Esophagus mucosa (tissue), 1 donor: ENCODE measurements around the gene KCNJ6. TPM values are rescaled to one million over a fixed set of nuclear protein-coding genes. Genes with fewer than 3 reads are reported as not detected.
A peak's percentile ranks its signal among the peaks of the same experiment; 100 is the strongest.
"Not testable (repeated sequence)": the region's sequence is repeated elsewhere in the genome, so short reads cannot be mapped to it uniquely, and the experiment has no call there.

Experiments
- ATAC-seq: fragments of 200-7000 bp; cut with Tn5 transposase; one replicate; pipeline ENCODE4 v1.9.1; 2020
- total RNA-seq: library from RNA; stranded (reverse); gene quantifications from one replicate; pipeline ENCODE4 v1.2.4, GENCODE V29; 2023
- donor health status: DM: yes; HTN: yes; CAD: no.

The KCNJ6 gene
- total RNA-seq, 1 donor from 2014 or later: not detected

DNA sequence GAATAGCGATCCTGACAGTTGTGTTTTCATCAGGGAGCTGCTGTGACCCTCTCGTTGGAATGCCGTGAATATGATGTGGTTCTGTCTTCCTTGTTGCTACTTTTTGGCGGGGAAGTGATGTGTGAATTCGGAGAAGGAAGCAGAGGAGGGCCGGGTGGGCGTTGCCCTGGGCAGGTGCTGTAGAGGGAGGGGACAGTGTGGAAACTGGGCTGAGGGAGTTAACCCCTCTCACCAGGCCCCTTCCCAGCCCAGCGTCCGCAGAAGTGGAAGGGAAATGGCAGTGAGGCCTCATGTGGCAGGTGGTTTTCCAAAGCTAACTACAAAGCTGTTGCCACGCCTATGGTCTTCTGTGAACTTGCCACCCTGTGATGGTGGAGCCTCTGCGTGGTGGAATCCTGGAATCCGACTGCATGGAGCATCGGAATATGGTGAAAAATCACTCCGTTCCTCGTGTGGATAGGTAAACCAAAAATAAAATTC, 321.7 kb downstream of the KCNJ6 start:
- no peak for ATAC-seq

DNA sequence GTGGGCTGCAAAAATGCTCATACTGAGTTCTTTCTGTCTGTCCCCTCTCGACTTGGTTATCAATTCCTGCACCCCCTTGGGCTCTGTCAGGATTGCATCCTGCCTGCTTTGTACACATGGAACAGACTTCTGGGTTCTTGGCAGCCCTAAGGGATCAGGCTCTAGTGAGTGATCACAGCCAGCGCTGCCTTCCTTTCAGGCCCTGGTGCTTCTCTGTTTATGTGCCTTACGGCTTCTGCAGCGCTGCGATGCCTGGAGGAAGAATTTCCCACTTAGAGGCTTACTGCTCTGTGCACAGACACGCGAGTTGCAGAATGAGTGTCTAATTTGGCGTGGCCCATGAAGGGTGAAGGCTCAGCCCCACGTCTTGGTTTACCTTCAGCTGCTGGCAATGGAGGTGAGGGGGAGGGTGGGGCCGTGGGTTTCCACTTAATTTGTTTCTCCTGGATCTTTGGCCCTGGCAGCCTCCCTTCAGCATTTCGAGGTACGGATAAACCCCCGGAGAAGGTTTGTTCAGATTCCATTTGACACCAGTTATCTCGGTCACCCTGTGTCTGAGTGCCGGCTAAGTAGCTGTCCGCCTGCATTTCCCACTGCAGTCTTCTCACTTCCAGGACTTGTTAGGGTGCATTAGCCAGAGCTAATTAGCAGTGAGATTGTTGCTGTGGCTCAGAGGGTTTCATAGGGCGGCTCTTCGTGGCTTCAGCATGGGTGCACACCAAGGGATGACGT, 322.4 kb downstream of the KCNJ6 start:
- no peak for ATAC-seq

GRCh38 chr21:37593015-37593414, 323.2 kb downstream of the KCNJ6 start:
- no peak for ATAC-seq

GRCh38 chr21:37592496-37592895, 323.8 kb downstream of the KCNJ6 start:
- no peak for ATAC-seq

DNA sequence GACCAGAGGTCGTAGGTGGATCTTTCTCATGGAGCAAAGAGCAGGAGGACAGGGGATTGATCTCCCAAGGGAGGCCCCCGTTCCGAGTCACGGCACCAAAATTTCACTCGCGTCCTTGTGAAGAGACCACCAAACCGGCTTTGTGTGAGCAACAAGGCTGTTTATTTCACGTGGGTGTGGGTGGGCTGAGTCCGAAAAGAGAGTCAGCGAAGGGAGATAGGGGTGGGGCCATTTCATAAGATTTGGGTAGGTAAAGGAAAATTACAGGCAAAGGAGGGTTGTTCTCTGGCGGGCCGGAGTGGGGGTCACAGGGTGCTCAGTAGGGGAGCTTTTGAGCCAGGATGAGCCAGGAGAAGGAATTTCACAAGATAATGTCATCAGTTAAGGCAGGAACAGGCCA, 324.3 kb downstream of the KCNJ6 start:
- not testable (repeated sequence) for ATAC-seq

GRCh38 chr21:37590836-37591235, 325.4 kb downstream of the KCNJ6 start:
- ATAC-seq: not testable (repeated sequence)

DNA sequence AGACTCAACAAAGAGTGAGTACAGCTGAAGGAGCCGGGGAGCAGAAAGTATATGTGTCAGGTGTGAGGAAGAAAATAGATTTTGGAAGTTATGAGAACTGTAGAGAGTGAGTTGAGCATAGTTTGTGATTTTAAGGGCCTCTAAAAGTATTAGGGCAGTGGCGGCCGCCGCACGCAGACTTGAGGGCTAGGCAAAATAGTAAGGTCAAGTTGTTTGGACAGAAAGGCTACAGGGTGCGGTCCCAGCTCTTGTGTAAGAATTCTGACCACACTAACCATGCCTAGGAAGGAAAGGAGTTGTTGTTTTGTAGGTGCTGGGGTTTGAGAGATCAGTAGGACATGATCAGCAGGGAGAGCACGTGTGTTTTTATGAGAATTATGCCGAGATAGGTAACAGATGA, 327.6 kb downstream of the KCNJ6 start:
- not testable (repeated sequence) for ATAC-seq

GRCh38 chr21:37587635-37588177, 328.6 kb downstream of the KCNJ6 start:
- no peak for ATAC-seq

GRCh38 chr21:37587203-37587602, 329.1 kb downstream of the KCNJ6 start:
- no peak for ATAC-seq

GRCh38 chr21:37582590-37582989, 333.7 kb downstream of the KCNJ6 start:
- peak; percentile 81 for ATAC-seq

GRCh38 chr21:37580666-37581065, 335.6 kb downstream of the KCNJ6 start:
- ATAC-seq: no peak

DNA sequence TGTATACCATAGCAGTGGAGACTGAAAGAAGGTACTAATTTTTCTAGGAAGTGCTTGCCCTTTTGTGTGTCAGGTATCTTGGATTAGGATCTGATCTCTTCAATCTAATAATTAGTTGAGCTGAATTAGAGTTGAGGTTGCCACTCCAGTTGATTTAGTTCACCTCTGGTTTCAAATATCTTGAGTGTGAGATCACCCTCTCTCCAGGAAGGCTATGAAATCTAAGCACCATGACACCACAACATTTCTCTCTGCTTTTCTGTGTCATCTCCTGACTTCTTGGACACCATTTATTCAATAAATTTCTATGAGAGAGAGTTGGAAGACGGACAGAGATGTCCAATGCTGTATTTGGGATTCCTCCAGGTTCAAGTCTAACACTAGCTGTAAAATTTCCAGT, 336.9 kb downstream of the KCNJ6 start:
- peak; percentile 50 for ATAC-seq

GRCh38 chr21:37578471-37579126, 337.7 kb downstream of the KCNJ6 start:
- no peak for ATAC-seq

DNA sequence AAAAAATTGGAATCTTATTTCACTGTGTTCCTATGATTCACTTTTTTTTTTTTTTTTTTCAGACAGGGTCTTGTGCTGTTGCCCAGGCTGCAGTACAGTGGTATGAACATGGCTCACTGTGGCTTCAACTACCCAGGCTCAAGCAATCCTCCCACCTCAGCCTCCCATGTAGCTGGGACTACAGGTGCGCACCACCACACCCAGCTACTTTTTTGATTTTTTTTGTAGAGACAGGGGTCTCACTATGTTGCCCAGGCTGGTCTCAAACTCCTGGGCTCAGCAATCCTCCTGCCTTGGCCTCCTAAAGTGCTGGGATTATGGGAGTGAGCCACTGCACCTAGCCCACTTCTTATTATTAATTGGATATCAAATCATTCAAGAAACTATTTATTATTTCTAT, 339.3 kb downstream of the KCNJ6 start:
- not testable (repeated sequence) for ATAC-seq

DNA sequence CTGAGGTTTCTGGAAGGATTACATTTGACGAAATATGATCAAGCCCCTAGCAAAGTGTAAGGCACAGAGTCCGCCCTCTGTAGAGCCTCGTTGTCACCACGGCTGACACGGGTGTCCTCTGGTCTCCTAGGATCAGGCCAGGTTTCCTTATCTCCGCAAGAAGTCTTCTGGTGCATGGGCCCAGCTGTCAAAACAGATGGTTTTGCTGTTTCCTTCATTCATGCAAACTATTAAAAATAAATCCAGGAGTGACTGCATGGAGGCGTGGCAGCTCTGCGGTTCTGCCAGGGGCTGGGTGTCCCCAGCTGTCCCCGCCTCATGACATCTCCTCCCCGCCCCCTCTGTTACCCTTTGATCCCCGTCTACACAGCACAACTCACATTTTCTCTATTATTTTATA, 340.7 kb downstream of the KCNJ6 start:
- ATAC-seq: no peak

GRCh38 chr21:37574751-37575150, 341.5 kb downstream of the KCNJ6 start:
- ATAC-seq: no peak

GRCh38 chr21:37574316-37574715, 341.9 kb downstream of the KCNJ6 start:
- ATAC-seq: no peak

- ATAC-seq: no peak
Observed at GRCh38 chr21:37571442-37571841, 344.8 kb downstream of the KCNJ6 start.

GRCh38 chr21:37568916-37569315, 347.3 kb downstream of the KCNJ6 start:
- ATAC-seq: no peak

DNA sequence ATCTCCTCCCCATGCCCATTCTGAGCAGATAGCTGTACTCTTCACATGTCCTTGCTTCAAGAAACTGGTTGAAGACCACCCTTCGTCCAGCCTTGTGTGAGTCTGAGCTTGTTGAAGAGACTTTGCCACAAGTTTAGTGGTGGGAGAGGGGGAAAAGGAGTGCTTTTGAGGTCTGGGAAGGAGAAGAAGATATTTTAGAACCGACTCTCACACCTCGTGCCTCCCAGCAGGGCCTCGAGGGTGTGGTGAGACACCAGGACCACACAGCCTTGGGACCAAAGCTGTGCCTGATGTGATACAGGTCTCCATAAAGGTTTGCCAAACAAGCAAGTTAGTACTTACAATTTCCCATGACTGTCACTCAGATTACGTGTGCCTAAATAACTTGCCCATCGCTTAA, 347.8 kb downstream of the KCNJ6 start:
- no peak for ATAC-seq

GRCh38 chr21:37566790-37567615, 349.3 kb downstream of the KCNJ6 start:
- ATAC-seq: no peak

DNA sequence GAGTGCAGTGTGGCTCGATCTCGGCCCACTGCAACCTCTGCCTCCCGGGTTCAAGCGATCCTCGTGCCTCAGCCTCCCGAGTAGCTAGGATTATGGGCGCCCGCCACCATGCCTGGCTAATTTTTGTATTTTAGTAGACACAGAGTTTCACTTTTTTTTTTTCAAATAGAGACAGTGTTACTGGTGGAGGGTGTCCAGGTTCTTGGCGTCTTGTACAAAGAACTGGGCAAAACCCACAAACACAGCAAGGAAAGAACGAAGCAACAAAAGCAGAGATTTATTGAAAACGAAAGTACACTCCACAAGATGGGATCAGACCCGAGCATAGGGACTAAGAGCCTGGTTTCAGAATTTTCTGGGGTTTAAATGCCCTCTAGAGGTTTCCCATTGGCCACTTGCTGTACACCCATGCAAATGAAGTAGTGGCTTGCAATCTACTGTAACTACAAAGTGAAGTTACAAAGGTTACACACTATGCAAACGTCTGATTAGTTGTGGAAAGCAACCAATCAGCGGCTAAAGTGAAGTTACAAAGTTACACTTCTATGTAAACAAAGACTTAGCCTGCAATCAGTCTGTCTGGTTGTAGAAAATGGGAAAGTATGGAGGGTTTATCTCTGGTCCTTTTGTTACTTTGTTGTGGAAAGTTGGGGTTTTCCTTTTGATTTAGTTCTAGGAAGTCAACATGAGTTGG, 350.6 kb downstream of the KCNJ6 start:
- ATAC-seq: no peak
